Fibroblast of skin of back (primary cell): Measurements from ENCODE around the gene UBE4A.

Experiments
- DNase-seq: peaks from one replicate; pipeline ENCODE4 v3.0.0-alpha.2; 2013

UBE4A gene

GRCh38 chr11:118439646-118440045 is 80.2 kb downstream of the UBE4A start:
- DNase-seq = no peak

- DNase-seq = no peak
Observed at GRCh38 chr11:118441770-118442275, 82.4 kb downstream of the UBE4A start.

DNA sequence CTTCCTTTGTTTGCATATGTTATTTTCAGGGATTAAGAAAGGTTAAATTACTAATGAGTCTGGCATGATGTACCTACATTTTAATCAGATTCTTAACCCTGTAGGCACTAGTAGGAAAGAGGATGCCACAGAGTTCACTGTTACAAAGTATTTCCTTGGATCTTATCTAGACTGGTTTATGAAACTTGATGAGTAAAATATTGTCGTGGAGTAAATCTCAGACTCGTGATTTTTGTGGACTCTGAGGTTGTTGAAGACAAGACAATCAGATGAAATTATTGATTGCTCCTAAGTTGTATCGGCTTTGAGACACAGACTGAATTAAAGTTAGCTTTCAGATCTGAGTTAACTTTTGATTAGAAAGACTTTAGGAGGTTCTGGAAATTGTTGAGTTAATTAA is 82.9 kb downstream of the UBE4A start:
- no peak for DNase-seq

DNA sequence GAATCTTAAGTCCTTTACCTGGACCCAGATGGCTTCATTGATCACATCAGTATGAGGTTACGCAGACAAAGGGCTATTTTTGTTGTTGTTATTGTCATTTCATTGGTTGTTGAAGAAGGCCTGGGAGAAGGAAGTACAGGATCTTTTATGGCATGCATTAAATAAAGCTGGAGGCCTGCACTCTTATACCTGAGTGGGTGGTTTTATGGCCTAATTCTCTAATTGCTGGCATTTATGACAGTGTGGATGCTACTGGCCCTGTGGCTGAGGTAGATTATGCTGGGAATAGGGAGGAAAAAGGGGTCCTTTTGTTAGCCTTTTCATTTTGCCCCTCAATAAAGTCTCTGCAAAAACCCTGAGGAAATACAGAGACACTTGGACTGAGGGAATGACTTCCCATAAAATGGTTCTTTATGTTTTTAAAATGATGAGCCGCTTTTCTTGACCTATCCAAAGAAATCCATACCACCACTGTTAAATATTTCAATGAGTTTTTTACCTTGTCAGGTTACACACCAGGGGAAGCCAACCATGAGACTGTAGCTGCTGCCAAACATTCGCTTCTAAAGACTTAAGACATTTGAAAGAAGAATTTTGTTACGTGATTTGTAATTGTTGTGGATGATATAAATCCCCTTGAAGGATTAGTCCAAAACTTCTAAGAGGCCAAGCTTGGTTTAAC is 83.6 kb downstream of the UBE4A start:
- no peak for DNase-seq

- DNase-seq = no peak
Observed at GRCh38 chr11:118443590-118444218, 84.3 kb downstream of the UBE4A start.

DNA sequence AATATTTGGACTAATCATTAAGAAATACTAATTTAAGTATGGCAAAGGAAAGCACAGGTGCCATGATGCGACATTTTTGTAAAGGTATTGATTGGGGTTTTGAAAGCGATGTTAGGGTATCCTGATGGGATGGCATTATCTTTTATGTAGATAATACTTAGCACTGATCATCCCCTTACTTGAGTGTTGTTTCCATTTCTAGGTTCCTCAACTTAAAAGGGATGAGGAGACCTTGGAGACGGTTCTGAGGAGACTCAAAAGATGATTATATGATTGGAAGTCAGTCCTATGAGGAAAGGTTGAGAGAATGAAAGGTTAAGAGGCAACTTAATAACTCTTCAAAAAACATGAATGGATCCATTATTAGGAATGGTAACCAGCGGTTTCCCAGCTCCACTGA is 88.0 kb downstream of the UBE4A start:
- no peak for DNase-seq

- DNase-seq = peak; percentile 42
Observed at GRCh38 chr11:118448294-118448693, 88.9 kb downstream of the UBE4A start.
